Ureter (tissue), 1 donor: ENCODE measurements around the gene MYH10. TPM values are rescaled to one million over a fixed set of nuclear protein-coding genes. Genes with fewer than 3 reads are reported as not detected.

Source experiments
- DNase-seq: peaks from one replicate; pipeline ENCODE4 v3.0.0-alpha.2; 2020; ENCODE audit warnings: low spot score
- total RNA-seq: library from RNA; stranded (reverse); gene quantifications from one replicate; pipeline ENCODE4 v1.2.4, GENCODE V29; 2023
- donor health status: DM: yes; HTN: yes; CAD: no.

MYH10 gene
- total RNA-seq, 1 donor from 2014 or later: 30.8 TPM

- DNase-seq: no peak
Observed at GRCh38 chr17:8494506-8495111, 135.9 kb downstream of the MYH10 start.

GRCh38 chr17:8494021-8494420 is 136.5 kb downstream of the MYH10 start:
- DNase-seq: no peak

GRCh38 chr17:8492121-8492520 is 138.4 kb downstream of the MYH10 start:
- DNase-seq: no peak

DNA sequence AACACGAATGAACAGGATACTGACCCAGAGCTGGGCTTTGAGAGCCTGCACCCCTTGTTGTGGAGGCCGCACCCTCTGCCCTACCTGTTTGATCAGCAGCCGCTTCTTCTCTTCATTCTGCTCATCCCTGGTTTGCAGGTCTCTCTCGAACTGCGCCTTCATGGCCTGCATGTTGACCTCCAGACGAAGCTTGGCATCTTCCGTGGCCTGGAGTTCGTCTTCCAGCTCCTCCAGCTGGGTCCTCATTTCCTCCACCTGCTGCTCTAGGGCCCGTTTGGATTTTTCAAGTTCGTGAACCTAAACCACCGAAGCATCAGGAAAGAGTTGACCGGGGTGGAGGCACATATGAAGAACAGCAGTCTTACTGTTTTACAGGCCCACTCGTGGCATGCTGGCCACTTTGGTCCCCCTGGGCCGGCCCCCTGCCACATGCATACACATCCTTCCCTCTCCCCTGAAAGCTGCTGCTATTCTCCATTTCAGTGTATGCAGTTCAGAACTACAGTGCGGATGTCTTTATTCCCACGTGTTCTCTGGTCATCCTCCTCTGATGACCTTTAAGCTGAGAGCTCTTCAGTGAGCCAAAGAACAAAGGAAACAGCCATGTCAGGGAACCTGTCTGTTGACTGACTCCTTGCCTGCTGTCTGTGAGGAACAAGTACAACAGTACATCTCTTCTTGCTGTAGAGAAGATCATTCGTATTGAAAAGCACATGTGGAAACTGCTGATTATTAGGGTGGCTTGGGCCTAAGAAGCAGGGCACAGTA is 140.1 kb downstream of the MYH10 start:
- no peak for DNase-seq

GRCh38 chr17:8489841-8490240 is 140.7 kb downstream of the MYH10 start:
- DNase-seq: no peak

DNA sequence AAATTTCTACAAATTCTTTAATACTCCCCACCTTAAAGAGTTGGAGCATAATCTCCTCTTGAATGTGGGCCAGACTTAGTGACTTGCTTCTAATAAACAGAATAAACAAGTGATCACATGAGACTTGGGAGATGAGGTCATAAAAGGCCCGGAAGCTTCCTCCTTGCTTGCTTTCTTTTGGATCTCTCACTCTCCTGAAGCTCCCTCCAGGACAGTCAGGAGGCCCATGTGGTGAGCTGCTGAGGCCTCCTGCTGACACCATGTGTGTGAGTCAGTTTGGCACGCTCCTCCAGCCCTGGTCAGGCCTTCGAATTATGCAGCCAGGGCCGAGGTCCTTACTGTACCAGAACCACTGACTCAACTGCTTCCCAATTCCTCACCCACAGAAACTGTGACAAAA is 141.6 kb downstream of the MYH10 start:
- no peak for DNase-seq

DNA sequence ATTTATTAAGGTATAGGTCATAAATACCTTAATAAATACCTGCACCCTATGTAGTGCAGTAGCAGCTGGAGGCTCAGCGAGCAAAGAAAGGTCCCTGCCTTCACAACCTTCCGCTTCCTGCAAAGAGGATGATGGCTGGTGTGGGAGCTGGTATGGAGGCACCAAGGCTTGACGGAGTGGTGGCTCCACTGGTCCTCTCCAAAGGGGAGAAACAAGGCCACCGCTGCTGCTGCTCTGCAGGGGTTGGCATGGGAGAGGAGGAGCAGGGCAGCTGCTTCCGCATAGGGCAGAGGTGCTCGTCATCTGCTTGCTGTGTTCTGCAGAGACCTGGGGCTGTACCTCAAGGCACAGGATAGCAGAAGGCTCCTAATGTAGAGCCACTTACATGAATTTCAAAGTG is 142.0 kb downstream of the MYH10 start:
- DNase-seq: no peak

DNA sequence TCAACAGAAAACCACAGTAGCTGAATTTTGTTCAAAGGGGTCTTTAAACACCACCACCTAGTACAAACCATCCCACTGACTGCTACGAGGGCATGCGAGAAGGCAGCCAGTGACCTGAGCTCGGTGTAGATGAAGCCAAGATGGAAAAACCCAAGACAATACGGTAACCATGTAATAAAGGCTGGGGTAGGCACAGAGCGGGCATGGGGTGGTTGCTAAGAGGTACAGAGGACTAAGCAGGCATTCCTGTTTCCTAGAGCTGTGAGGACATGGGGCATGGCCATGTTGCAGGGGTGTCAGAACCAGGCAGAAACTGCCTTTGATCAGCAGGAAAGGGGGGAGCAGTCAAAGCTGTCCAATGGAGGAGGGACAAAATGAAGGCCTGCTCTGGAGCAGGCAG is 142.8 kb downstream of the MYH10 start:
- DNase-seq: no peak

DNA sequence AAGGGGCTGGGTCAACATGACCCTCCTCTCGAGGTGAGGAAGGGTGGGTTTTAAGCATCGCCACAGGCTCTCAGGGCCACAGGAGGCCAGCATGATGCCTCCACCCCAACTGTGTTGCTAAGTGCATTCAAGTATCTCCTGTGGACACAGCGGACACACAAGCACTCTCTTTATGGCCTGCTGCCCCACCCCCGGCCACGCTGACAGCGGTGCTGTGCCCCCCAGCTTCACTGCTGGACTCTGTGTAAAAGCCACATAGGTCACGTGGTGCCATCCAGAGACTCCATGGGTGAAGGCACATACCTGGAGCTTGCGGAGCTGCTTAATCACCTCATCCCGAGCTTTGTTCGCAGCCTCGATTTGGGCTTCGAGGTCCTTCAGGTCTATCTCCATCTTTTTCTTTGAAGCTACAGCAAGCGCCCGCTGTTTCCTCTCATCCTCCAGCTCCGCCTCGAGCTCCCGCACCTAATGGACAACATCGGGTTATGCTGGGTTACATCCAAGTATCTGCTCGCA is 143.3 kb downstream of the MYH10 start:
- DNase-seq: no peak

GRCh38 chr17:8485491-8485890 is 145.0 kb downstream of the MYH10 start:
- no peak for DNase-seq

- no peak for DNase-seq
Observed at GRCh38 chr17:8484465-8484864, 146.1 kb downstream of the MYH10 start.

GRCh38 chr17:8482546-8482945 is 148.0 kb downstream of the MYH10 start:
- DNase-seq: no peak

DNA sequence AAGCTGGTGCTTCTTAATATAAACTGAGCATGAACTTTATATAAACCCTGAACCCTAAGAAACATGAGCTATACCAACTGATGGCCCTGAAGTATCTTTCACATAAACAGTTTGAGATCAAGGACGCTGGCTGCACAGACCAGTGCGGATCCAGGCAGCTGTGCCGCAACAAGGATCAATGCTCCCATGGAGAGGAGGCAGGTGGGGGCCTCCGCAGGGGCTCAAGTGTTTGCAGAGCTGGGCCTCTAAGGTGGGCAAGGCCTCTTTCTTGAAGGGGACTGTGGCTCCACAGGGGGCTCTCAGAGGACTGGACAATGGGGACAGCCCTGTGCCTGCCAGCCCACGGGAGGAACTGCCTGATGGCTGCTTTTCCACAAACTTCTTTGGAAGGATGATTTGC is 148.8 kb downstream of the MYH10 start:
- DNase-seq: no peak

DNA sequence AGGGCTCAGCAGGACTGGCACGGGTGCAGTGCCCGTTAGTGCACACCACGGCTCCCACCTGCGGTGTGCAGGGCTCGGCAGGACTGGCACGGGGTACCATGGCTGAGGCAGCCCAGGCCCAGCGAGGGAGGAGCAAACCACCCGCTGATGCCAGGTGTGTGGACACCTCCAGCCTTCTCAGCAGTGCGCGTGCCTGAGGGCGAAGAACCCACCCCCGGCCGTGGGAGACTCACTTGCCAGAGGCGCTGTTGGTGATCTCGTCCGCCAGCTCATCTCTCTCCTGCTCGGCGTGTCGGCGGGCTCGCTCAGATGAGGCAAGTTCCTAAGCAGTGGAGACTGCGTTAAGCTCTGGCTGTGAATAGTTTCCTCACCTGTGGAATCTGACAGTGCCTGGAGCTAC is 149.4 kb downstream of the MYH10 start:
- no peak for DNase-seq

GRCh38 chr17:8480011-8480976 is 150.2 kb downstream of the MYH10 start:
- no peak for DNase-seq

GRCh38 chr17:8479431-8479947 is 151.0 kb downstream of the MYH10 start:
- DNase-seq: no peak

DNA sequence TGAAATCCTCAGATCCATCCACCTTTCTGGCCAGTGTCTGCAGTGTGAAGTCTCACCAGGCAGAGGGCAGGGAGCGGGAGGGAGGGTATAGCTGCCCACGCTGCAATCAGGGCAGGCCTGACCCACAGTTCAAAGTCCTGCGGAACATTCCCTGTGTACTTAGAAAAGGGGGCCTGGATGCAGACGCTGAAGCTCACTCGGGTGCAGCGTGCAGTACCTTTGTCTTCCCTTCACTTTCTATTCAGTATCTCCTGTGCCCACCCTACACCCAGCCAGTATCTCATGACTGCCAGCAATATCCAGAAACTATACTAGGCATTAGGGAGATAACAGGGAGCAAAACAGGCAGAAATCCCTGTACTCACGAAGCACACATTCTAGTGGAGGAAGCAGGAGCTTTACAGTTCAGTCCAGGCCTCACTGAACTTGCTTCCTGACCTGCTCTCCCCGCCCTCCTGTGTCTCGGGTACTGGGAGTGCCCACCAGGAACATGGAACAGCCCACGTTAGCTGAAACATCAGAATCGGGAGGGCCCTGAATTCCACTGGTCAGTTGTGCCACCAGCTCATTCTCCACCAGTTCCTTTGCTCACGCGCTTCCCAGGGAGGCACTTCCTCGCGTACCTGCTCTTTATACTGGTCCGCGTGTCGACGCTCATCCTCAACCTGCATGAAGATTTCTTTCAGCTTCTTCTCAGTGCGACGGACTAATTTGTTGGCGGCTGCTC is 152.6 kb downstream of the MYH10 start:
- DNase-seq: no peak

DNA sequence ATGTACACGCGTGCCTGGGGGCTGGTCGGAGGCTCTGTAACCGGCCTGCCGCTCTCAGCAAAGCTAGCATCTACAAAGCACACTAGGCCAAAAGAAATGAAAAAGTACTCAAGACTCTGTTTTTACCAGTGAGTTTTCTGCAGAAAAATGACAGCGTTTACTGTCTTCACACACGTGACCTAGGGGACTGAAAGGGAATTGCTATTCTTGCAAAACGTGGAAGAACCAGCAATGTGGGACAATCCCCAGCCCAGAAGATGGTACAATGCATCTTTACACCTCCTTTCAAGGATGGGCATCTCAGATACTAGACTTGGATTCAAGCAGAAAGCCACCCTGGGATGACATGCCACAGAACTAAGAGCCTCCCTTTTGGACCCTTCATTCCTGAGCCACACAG is 153.4 kb downstream of the MYH10 start:
- DNase-seq: no peak

DNA sequence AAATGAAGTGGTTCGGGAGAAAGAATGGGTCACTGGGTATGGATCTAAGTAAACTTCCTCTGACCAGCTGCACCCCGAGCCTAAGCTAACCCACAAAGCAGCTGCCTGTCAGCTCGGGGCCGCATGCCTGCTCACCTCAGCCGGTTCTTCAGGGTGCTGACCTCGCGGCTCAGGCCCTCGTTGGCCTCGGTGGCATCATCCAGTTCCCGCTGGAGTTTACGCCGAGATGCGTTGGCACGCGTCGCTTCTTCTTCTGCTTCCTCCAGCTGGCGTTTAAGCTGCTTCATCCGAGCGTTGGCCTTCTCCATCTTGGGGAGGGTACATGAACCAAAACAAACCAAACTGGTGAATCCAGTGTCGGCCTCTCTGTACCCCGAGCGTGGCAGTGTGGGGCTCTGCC is 153.8 kb downstream of the MYH10 start:
- DNase-seq: no peak

DNA sequence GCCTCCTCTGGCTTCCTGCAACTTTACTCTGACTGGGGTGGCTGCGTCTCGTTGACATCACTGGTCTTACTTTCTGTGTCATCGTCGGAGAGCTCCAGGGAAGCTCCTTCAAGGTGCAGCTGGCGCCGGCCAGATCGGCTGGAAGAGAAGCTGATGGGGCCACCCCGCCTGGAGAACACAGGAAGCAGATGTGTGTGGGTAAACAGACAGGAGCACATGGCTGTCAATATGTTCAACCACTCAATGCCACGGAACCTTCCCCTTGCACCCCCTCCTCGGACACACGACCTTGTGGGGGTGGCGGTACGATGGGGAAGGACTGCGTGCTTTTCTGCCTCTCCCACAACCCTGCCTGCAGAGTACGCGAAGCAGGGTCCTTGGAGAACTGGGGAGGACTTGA is 154.7 kb downstream of the MYH10 start:
- DNase-seq: no peak

DNA sequence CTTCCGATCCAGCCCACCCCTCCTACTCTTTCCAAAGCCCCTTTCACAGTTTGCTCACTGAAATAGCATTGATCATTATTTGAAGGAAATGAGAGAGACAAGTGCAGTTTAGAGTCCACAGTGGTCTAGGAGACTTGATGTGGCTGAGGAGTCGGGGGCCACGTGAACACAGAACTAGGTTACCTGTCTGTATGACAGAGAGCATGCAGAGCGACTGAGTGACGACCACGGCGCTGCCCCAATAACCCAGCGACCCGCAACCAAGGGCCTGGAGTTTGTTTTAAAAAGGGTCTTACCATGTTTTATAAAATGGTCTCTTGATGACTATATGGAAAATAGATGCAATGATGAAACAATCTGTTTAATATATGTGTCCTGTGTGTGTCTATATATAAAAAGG is 155.3 kb downstream of the MYH10 start:
- DNase-seq: no peak
